NCI-H1105 treated with DMSO at 0.1 percent for 48 hours (cell line): ENCODE results near the gene STRBP.

Source experiments
- DNase-seq: peaks from one replicate; lab custom pipeline; 2025; lab: John Stamatoyannopoulos, UW

The STRBP gene

DNA sequence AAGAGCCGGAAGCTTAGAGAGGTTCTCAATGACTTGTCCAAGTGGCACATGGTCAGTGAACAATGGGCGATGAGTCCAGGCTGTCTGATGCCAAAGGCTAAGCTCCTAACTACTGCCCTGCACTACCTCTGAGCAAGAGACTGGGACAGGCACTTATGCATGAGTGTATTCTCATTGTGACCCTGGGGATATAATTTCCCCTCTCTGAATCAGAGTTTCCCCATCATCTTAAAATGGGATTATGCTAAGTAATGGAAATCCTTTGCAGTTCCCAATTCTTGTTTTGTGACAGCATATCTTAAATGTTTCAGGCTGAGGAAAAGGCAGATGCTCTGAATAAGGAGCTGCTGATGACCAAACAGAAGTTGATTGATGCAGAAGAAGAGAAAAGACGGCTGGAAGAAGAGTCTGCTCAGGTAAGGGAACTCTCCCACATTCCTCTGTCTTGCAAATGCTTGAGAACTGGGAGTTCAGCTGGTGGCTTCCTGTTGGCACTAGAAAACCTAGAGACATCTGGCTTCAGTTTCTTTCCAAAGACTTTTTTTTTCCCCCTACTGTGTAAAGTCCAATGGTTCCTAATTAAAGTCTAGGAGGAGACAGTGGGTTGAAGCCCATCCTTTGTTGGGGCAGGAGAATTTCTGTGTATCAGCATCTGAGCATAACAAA is 170.8 kb downstream of the STRBP start:
- no peak for DNase-seq

DNA sequence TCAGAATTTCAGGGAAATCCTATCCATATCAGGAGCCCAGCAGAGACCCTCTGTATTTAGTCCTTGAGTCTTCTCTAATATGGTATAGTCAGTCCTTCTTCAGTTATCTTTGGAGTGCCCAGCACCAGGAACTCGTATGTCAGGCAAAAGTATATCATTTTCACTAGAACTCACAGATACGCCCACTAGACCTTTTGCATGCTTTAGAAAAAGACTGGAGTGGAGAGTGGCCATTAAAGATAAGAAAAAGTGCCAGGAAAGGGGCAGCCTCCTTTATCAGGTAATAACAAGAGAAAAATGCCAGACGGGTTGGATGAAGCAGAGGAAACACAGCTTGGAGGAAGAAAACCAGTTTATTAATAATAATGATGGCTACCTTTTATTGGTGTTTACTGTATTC is 171.4 kb downstream of the STRBP start:
- no peak for DNase-seq

DNA sequence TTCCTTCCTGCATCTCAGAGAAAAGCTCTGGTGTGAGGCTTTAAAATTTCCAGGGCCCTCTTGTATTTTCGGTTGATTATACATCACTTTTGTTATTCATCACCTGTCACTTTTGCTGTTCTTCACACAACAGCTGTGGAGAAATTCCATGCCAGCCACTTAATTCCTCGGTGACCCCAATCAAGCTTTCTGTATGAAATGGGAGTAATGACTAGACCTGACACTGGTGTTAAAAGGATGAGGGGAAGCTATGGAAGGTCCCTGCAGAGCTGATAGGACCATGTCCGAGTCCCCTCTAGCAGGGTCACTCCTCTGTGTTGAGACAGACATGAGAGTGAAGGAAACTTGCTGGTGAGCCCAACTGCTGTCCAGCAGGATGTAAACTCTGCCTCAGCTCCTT is 175.2 kb downstream of the STRBP start:
- DNase-seq, result no peak

DNA sequence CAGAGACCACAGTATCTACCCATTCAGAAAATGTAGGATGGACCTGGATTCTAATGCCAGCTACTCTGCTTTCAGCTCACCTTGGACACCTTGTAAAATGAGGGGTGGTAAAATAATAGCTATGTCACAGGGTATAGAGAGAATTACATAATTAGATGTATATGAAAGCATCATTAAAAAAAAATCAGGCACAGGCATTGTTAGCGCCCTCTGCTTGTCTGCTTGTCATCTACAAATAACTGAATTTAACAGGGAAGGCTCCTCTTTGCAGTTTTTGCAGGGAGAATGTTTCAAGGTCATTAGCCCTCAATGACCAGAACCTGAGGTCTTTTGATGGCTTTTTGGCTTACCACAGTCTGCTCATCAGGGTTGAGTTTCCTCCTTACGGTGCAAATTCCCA is 176.9 kb downstream of the STRBP start:
- DNase-seq, result no peak

DNA sequence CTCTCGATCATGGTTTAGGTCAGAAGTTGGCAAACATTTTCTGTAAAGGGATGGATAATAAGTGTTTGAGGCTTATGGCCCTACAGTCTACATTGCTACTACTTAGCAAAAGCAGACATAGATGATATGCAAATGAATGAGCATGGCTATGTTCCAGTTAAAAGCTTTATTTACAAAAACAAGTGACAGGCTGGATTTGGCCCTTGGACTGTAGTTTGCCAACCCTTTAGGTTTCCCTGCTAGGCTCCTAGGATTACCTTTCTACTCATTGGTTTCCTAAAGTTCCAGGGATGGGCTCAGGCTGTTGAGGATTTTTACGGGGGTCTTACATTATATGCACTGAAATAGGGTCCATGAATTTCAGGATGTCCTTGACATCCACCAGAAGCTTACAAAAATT is 177.4 kb downstream of the STRBP start:
- no peak for DNase-seq

DNA sequence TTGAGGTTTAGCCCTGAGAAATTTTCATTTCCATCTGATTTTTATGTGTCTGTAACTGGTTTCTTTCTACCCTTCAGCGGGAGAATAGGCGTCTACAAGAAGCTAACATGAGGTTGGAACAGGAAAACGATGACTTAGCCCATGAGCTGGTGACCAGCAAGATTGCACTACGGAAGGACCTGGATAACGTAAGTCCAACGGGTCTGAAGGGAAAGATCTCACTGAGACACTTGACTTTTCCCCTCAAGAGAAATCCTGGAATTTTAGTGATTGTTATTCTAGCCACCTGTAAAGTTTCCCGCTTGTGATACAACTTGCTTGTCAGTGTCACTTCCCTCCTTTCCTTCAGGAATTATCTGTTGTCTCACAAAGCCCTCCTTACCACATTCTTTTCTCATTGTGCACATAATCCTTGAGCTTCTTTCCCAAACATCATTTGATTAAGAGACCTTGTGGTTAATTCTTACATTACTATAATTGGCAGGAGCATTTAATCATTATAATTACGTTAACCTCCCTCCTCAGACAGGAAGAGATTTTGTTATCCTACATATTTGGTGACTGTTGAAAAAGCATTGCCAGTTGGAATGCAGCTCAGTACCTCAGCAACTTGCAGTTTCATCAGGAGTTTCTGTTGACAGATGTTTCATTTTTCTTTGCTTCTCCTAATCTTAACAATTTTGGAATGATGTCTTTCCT is 178.0 kb downstream of the STRBP start:
- DNase-seq, result no peak

DNA sequence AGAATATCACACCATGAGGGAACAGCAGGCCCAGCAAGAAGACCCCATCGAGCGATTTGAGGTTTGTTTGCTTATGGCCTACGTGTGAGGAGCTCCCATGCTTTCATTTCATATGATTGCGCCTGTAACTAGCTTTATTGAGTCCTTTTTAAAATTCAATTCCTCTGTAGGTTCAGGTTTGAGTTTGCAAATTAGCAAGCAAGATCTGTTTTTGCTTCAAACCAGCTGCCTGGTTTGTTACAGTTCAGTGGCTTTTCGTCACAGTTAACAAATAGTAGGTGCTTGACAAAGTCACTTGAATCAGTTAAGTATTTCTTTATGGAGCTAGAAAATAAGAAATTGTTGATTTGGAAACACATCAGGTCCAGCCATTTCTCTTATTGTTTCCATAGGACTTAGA is 178.6 kb downstream of the STRBP start:
- no peak for DNase-seq

DNA sequence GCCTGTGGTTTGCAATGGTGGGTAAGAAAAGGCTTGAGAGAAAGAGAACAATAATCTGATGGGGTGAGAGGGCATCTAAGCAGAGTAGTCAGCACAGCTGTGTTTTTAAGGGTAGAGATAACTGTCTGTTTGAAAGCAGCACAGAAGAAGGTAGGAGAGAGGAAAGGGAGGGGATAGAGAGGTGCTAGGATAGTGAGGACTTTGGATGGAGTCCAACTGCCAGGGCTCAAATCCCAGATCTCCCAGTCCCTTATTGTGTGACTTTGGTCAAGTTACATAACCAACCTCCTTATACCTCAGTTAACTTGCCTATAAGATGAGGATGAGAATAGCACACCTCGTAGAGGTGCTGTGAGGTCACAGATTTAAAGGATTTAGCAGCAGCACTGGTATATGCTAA is 179.3 kb downstream of the STRBP start:
- DNase-seq, result no peak

DNA sequence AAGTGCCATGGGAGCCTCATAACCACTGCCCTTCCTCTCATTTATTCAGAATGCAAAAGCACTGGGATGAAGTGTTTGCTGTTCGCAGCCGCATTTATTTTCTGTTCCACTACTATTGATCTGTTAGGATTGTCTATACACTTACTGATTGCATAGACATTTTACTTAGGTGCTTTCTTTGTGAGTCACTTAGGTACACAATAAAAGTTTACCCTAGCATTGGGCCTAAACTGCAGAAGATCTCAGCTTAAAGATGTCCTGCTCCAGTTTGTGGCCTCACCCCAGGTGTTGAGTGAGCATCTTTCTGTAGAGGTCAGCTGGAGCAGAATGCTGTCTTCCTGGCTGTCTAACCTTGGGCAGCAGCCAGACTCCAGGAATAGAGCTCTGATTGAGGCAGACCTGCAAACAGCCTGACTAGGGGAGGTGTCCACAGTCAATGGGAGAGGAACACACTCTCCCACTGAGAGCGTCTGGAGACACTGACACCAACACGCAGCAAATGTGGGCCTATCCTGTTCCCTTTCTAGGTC is 181.0 kb downstream of the STRBP start:
- DNase-seq, result no peak

DNA sequence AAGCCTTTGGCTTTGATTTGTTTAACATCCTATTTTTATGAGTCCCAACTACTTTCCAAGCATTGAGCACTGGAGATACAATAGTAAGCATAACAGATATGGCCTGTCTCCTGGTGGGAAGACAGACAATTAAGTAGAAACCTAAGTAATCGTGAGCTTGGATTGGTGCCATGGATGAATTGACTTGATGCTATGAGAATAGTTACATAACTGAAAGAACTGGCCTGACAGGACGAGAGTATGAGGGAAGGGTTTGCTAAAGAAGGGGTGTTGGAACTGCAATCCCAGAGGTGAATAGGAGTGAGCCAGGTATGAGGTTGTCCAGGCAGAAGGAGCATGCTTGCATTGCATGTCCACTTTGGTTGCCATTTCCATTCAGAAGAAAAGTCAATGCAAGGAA is 182.5 kb downstream of the STRBP start:
- DNase-seq, result no peak

DNA sequence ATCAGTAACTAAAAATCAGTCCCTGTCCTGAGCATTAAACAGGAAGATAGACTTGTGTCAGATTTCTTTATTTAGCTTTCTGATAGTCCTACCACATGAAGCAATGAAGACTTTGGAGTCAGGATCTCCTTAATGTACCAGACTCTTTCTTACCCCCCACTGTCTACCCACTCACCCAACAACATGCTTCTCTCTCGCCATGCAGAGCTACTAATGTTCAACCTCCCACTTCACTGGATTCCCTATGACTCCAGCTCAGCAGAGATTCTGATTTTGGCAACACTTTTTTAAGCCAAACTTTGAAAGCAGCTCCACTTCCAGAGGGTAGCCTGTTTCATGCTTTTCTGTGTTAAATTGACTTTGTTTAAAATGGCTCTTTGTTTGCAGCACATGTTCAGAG is 184.1 kb downstream of the STRBP start:
- no peak for DNase-seq

DNA sequence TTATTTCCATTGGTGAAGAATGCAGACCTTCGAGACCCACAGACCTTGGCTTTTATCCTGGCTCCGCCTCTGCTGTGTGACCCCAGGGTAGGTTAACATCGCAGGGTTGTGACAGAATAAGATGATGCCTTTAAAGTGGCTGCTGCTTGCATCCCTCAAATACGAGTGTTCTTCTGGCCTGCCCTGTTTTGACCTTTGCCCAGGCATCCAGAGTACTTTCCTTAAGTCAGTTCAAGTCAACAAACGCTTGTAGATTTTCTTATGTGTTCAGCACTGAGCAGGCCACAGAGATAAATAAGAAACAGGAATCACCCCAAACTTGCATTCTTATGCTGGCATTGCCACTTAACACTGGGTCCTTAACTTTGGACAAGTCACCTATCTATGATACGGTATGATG is 184.7 kb downstream of the STRBP start:
- DNase-seq, result no peak

DNA sequence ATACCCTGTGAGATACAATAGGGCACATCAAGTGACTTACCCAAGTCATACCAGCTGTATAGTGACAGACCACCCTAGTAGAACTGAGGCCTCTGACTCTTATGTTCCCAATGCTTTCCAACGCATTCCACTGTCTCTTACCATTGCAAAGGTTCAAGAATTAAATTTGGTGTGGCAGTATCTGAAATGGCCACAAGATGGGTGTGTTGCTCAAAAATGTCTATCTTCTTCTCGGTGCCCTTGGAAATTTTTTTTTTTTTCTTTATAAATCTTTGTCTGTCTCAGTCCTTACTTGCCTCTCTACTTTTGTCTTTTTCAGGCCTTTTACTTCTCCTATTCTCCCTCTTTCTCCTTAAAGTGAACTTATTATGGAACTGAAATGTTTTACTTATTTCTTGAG is 186.6 kb downstream of the STRBP start:
- peak; percentile 20 for DNase-seq

DNA sequence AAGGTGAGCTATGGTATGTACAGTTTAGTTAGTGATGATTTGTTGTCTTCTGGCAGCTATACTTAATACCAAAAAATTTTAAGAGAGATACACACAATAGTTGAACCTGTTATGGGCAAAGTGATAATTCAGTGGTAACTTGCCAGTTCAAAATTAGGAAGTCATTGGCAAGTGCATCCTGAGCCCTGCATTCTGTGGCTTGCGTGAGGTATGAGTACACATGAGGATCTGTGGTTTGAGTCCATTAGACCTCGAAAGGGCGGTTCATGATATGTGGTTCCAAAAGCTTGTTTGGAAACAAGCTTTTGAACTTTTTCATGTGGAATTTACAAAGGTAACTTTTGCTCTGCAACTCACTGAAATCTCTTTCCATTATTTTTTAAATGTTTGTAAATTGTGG is 187.9 kb downstream of the STRBP start:
- no peak for DNase-seq

DNA sequence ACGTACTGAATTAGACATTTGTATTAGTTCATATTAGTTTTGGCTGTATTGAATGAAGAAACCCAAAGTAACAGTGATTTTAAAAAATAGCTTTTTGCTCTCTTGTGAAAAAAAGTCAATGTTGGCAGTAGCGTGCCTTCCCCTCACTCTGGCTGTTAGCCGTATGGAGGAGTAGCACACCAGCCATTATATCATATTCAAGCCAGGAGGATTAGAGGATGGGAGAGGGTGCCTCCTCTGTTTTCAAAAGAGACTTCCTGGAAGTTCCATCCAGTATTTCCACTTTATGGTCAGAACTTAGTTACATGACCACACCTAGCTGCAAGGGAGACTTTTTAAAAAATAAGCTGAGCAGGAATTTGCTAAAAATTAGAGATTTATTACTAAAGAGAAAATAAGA is 193.8 kb downstream of the STRBP start:
- DNase-seq, result no peak

DNA sequence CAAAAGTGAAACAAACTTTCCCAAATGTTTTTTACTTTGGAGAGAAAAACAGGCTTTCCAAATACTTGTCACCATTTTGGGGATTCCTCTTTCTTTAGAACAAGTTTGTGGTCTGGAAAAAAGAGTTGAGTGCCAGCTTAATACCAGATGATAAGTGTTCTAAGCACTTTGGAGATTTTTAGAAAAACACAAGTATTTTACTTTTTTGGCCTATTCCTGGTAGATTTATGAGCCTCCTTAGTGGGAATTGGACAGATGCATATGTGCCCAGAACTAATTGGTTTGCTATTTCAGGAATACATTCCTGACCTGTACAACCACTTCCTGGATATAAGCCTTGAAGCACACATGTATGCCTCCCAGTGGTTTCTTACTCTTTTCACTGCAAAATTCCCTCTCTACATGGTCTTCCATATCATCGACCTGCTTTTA is 194.4 kb downstream of the STRBP start:
- no peak for DNase-seq

DNA sequence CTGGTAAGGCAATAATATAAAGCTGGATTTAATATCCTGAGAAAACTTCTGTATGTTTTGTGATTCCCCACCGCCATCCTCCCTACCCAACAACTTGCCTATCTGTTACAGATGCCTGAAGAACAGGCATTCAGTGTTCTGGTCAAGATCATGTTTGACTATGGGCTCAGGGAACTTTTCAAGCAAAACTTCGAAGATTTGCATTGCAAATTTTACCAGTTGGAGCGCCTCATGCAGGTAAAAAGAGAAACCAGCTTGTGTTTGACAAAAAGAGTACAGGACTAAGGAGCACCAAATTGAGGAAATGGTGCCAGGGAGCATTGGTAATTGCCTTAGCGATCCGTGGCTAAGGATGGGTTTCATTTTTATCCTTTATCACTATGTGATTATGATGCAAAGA is 194.9 kb downstream of the STRBP start:
- no peak for DNase-seq

DNA sequence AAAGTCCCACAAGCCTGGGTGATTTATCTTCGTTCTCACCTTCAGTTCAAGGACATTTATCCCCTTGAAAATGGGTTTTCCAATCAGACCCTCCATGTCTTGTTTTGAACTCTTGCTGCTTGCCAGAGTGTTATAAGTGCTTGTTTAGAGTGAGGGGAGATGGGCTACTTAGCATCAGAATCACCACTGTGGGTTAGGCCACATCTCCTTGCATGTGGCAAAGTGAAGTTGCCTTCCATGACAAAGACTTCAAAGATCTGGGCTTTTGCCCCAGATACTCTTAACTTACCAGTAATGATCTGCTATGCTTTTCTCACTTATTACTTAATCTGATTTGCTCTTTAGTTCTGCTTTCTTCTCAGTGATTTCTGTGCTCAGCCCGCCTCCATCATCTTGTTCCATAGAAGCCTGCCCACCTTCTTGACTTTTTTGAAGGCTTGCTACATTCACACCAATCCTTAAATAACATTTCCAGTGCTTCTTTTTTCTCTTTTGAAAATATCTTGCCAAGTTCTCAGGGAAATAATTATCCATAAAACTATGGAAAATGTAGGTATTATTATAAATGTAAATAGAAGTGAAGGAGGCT is 195.9 kb downstream of the STRBP start:
- no peak for DNase-seq
